ENCODE data around the gene C22orf31. TPM values are rescaled to one million over a fixed set of nuclear protein-coding genes. Genes with fewer than 3 reads are reported as not detected.
A peak's percentile ranks its signal among the peaks of the same experiment; 100 is the strongest.
"Not testable (repeated sequence)": the region's sequence is repeated elsewhere in the genome, so short reads cannot be mapped to it uniquely, and the experiment has no call there.

Gene C22orf31
- total RNA-seq, 4 donors from 2014 or later, result not detected

DNA sequence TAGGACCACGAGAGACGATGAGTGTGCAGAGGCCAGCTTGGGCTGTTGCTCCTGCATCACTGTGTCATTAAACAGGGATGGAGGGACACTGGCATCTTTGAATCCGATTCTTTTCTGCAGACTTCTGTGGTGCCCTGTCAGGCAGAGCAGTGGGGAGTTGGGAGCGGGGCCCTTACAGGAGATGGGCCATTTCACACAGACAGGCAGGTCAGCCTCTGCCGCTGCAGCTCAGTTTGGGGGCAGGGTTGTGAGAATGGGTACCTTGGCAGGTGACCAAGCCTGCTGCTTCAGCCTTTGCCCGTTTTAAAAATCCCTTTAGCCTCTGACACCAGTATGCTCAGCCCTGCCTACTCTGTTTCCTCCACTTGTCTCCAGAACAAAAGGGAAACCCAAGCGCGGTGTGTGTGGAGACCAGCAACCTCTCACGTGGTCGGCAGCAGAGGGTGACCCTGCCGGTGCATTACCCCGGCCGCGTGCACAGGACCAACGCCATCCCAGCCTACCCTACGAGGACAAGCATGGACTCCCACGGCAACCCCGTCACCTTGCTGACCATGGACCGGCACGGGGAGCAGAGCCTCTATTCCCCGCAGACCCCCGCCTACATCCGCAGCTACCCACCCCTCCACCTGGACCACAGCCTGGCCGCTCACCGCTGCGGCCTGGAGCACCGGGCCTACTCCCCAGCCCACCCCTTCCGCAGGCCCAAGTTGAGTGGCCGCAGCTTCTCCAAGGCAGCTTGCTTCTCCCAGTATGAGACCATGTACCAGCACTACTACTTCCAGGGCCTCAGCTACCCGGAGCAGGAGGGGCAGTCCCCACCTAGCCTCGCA is 12.6 kb downstream of the C22orf31 start:
- no peak for DNase-seq (ENCODE audit: low spot score)
- no peak for ATAC-seq (ENCODE audit: low FRiP score)
- no peak for TF ChIP-seq CTCF (IDR thresholded peaks at IDR 0.05)

DNA sequence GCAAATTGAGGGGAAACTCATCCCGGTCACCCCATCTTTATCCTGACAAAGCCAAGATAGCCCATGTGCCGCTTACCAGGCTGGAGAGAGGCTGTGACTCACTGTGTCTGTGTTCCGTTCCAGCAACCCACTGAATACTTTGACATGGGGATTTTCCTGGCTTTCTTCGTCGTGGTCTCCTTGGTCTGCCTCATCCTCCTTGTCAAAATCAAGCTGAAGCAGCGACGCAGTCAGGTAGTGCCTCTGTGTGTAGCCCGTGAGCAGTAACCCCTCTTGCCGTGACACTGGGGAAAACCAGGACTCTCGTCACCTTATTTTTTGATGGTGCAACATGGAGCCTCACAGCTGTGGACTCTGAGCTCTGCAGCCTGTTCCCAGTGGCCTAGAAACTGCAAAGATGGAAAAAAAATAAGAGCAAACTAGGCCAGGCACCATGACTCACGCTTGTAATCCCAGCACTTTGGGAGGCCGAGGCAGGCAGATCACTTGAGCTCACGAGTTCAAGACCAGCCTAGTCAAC is 16.9 kb downstream of the C22orf31 start:
- peak; percentile 80 for ATAC-seq (ENCODE audit: low FRiP score)
- no peak for TF ChIP-seq CTCF (IDR thresholded peaks at IDR 0.05)
- no peak for DNase-seq (ENCODE audit: low spot score)

DNA sequence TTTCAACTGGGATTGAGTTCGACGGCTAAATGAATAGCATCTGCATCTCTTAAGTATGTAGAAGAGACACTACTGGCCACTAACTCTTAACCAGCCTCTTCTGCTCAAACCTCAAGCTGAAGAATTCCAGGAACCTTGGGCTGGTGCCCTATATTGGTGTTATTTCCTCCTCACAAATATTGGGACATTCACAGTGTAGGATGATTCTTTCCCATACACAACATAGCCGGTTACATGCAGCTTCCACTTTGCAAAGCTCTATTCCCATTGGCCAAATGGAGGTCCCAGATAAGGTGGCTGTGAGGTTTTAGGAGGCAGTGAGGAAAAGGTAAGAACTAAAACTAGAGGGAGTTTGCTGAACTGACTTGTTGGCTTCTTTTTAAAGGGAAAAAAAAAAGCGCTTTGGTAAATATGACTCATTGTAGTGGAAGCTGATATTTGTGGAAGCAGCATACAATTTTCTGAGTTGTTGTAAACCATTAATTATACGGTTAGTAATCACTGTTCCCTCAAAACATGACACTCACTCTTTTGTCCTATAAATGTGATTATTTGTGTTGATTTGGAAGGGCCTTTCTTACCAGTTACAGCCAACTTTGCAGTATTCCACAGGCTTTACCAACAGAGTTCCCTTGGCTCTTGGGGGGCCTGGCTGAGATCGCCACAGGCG is 17.6 kb downstream of the C22orf31 start:
- peak; percentile 30 for ATAC-seq (ENCODE audit: low FRiP score)
- no peak for DNase-seq (ENCODE audit: low spot score)
- TF ChIP-seq CTCF (IDR thresholded peaks at IDR 0.05), result no peak

DNA sequence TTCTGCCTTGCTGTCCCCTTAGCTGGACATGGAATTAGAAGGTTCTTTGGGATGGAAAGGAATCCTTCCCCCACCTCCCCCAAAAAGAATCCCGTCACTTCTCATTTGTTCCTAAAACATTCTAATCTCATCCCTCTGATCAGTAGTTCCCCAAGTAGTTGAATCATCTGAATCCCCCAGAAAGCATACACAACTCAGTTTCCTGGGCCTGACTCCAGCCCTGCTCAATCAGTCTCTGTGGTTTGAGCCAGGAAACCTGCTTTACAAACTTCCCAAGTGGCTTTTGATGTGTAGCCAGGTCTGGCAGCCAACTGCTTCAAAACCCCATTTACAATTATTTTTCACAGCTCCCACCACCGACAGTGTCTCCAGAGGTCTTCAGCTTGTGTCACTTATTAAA is 20.2 kb downstream of the C22orf31 start:
- no peak for TF ChIP-seq CTCF (IDR thresholded peaks at IDR 0.05)
- ATAC-seq (ENCODE audit: low FRiP score), result no peak
- DNase-seq (ENCODE audit: low spot score), result no peak

- ATAC-seq (ENCODE audit: low FRiP score), result peak; percentile 59
- peak in 1 of 3 donors; percentile 51 for TF ChIP-seq CTCF (IDR thresholded peaks at IDR 0.05)
- no peak for DNase-seq (ENCODE audit: low spot score)
Measured at GRCh38 chr22:29040385-29041275, 21.0 kb downstream of the C22orf31 start.

GRCh38 chr22:29039684-29040083 is 21.9 kb downstream of the C22orf31 start:
- ATAC-seq (ENCODE audit: low FRiP score); DNase-seq (ENCODE audit: low spot score): not testable (repeated sequence)

DNA sequence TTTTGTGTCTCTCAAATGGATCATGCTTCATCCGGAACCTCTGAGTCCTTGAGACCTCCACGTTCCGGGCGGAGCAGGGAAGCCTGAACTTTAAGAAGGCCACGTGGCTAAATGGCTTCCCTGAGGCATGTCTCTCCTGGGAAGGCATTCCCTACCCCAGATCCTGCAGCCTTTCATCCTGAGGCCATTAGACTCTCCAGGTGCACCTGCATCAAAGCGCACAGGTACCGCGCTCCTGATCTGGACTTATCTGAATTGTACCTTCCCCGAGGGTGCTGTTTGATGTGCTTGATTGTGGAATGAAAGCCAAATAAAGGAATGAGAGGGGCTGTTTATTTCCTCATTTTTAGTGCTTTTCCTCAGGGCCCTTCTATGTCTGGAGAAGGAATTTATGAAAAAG is 22.5 kb downstream of the C22orf31 start:
- no peak for TF ChIP-seq CTCF (IDR thresholded peaks at IDR 0.05)
- DNase-seq (ENCODE audit: low spot score), result no peak
- no peak for ATAC-seq (ENCODE audit: low FRiP score)
